ENCODE results near the gene H6PD. TPM values are rescaled to one million over a fixed set of nuclear protein-coding genes. Genes with fewer than 3 reads are reported as not detected.

H6PD gene
- total RNA-seq, 1 donor from 2014 or later, result 37.0 TPM

DNA sequence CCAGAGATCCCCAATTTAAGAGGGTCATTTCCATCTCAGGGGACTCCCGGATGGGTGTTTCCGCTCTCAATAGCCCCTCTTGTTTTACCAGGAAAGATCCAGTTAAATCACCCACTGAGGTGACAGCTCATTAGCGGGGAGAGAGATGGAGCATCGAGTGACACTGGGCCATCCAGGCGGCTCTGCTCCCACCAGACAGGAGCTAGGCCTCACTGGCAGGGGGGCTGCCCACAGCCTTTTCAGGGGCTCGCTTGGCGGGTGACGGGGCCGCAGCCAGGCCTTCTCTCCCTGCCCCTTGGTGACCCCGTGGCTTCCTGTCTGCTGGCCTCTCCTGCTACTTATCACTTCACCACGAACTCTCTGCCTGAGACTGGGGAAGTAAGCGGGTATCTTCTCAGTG, 31.4 kb downstream of the H6PD start:
- no peak for DNase-seq (ENCODE audit: low spot score)
- peaks cover 11% of the 10 kb centered on the region for H3K36me3 Mint-ChIP-seq (ENCODE audit: low read depth)
- H3K4me3 Mint-ChIP-seq (ENCODE audit: unreplicated experiment), result no peak overlapping the region
- TF ChIP-seq, protein P1, sequence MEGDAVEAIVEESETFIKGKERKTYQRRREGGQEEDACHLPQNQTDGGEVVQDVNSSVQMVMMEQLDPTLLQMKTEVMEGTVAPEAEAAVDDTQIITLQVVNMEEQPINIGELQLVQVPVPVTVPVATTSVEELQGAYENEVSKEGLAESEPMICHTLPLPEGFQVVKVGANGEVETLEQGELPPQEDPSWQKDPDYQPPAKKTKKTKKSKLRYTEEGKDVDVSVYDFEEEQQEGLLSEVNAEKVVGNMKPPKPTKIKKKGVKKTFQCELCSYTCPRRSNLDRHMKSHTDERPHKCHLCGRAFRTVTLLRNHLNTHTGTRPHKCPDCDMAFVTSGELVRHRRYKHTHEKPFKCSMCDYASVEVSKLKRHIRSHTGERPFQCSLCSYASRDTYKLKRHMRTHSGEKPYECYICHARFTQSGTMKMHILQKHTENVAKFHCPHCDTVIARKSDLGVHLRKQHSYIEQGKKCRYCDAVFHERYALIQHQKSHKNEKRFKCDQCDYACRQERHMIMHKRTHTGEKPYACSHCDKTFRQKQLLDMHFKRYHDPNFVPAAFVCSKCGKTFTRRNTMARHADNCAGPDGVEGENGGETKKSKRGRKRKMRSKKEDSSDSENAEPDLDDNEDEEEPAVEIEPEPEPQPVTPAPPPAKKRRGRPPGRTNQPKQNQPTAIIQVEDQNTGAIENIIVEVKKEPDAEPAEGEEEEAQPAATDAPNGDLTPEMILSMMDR (IDR thresholded peaks at IDR 0.05), result no peak
- H3K9me3 Mint-ChIP-seq (ENCODE audit: low read depth), result no peaks in the 10 kb centered on the region
- peak overlapping the region; percentile 12 for H3K27ac Mint-ChIP-seq (ENCODE audit: unreplicated experiment)
- no peaks in the 10 kb centered on the region for H3K27me3 Mint-ChIP-seq (ENCODE audit: low read depth)
- H3K4me1 Mint-ChIP-seq (ENCODE audit: low read depth), result peaks cover 36% of the 10 kb centered on the region

DNA sequence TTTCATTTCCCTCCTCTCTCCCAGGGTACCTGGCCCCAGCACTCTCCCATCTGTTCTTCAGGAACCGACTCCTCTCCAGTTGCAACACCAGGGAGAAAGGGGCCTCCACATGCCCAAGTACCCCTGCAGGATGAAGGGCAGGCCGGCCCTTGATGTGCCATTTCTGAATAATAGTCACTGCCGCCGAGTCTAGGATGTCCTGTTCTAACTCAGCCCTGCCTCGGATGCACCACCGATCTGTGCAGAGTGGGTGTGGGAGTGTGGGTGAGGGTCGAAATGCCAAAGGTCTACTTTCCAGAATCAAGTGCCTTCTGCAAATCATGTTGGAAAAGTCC, 32.7 kb downstream of the H6PD start:
- TF ChIP-seq, protein P1 (IDR thresholded peaks at IDR 0.05), result no peak
- H3K4me3 Mint-ChIP-seq (ENCODE audit: unreplicated experiment), result no peak overlapping the region
- H3K4me1 Mint-ChIP-seq (ENCODE audit: low read depth), result peaks cover 42% of the 10 kb centered on the region
- peaks cover 9% of the 10 kb centered on the region for H3K36me3 Mint-ChIP-seq (ENCODE audit: low read depth)
- no peaks in the 10 kb centered on the region for H3K27me3 Mint-ChIP-seq (ENCODE audit: low read depth)
- peak overlapping the region; percentile 66 for H3K27ac Mint-ChIP-seq (ENCODE audit: unreplicated experiment)
- no peaks in the 10 kb centered on the region for H3K9me3 Mint-ChIP-seq (ENCODE audit: low read depth)
- no peak for DNase-seq (ENCODE audit: low spot score)

GRCh38 chr1:9267827-9268581, 33.4 kb downstream of the H6PD start:
- TF ChIP-seq, protein P1 (IDR thresholded peaks at IDR 0.05), result no peak
- Mint-ChIP-seq H3K36me3 (ENCODE audit: low read depth) (peaks cover 9% of the 10 kb centered on the region), H3K4me3 (ENCODE audit: unreplicated experiment) (no peak overlapping the region), H3K27ac (ENCODE audit: unreplicated experiment) (no peak overlapping the region), H3K27me3 (ENCODE audit: low read depth) (no peaks in the 10 kb centered on the region), H3K4me1 (ENCODE audit: low read depth) (peaks cover 42% of the 10 kb centered on the region), H3K9me3 (ENCODE audit: low read depth) (no peaks in the 10 kb centered on the region)
- DNase-seq (ENCODE audit: low spot score), result no peak

DNA sequence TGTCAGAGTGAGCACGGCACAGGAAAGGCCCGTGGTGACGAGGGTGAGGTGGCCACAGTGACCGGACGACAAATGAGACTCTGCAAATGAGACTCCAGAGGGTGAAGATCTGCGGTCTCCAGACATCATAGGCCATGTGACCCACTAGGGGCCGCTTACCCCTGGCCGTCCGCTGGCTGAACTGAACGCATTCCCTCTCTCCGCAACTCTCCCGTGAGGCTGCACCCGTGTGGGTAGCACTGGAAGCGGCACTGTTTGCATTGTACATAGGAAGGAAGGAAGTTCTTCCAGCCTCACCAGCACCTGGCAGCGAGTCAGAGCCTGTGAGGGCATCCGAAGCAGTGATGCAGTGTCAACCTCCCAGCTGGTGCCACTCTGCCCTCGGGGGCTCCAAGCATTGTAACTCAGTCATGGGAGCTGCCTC, 34.5 kb downstream of the H6PD start:
- H3K36me3 Mint-ChIP-seq (ENCODE audit: low read depth), result peaks cover 9% of the 10 kb centered on the region
- TF ChIP-seq, protein P1 (IDR thresholded peaks at IDR 0.05), result no peak
- no peaks in the 10 kb centered on the region for H3K9me3 Mint-ChIP-seq (ENCODE audit: low read depth)
- no peaks in the 10 kb centered on the region for H3K27me3 Mint-ChIP-seq (ENCODE audit: low read depth)
- H3K4me1 Mint-ChIP-seq (ENCODE audit: low read depth), result peaks cover 42% of the 10 kb centered on the region
- no peak overlapping the region for H3K4me3 Mint-ChIP-seq (ENCODE audit: unreplicated experiment)
- peak; percentile 66 for DNase-seq (ENCODE audit: low spot score)
- H3K27ac Mint-ChIP-seq (ENCODE audit: unreplicated experiment), result no peak overlapping the region

DNA sequence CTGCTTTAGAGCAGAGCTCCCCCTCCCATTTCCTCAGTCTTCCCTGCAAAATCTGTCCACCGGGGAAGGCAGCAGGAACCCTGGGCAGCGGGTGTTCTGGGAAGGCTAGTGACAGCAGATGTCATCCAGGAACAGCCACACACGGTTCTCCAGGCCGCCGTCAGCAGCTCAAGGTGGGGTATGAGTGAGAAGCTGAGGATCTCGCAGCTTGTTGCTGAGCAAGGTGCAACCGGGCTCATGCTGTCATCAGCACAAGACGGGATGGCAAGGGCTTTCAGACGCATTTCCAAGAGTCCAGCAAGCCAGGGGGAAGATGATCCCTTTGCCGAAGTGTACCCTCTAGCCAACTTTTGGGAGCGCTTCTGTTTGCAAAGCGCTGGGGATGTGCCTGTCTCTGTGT, 35.1 kb downstream of the H6PD start:
- no peaks in the 10 kb centered on the region for H3K9me3 Mint-ChIP-seq (ENCODE audit: low read depth)
- TF ChIP-seq, protein P1 (IDR thresholded peaks at IDR 0.05), result no peak

More for the DNA sequence above, 35.1 kb downstream of the H6PD start:
- Mint-ChIP-seq H3K27me3 (ENCODE audit: low read depth) (no peaks in the 10 kb centered on the region), H3K4me1 (ENCODE audit: low read depth) (peaks cover 42% of the 10 kb centered on the region), H3K36me3 (ENCODE audit: low read depth) (peaks cover 6% of the 10 kb centered on the region), H3K4me3 (ENCODE audit: unreplicated experiment) (no peak overlapping the region), H3K27ac (ENCODE audit: unreplicated experiment) (no peak overlapping the region)
- DNase-seq (ENCODE audit: low spot score), result no peak

All from chondrocyte (in vitro differentiated cells).